22Rv1 (cell line): ENCODE data around the gene NOP53.

ENCODE experiments used
- CTCF ChIP-seq: fragments of 450-650 bp; IDR thresholded peaks from 2 replicates; pipeline ENCODE4 v1.5.1; 2017; ENCODE audit warnings: mild to moderate bottlenecking
- ZFX ChIP-seq: fragments of 450-650 bp; IDR thresholded peaks from 2 replicates; pipeline ENCODE4 v1.6.1; 2017; ENCODE audit warnings: antibody characterized with exemption, borderline replicate concordance

- TF ChIP-seq CTCF: no peak
- TF ChIP-seq ZFX: no peak
Observed at GRCh38 chr19:47703301-47703700, 42.0 kb upstream of the NOP53 start.
